Choroid plexus epithelial cell (primary cell): Measurements from ENCODE around the gene ZNF415.

Source experiments
- DNase-seq: peaks from one replicate; pipeline ENCODE4 v3.0.0-alpha.2; 2010; ENCODE audit warnings: low read depth
- H3K4me3 ChIP-seq: 2 replicates; pipeline ENCODE4 v1.5.1; 2011; ENCODE audit warnings: low read depth, mild to moderate bottlenecking, control low read depth, low read length, moderate library complexity
- CTCF ChIP-seq: conservative IDR thresholded peaks from 2 replicates; pipeline ENCODE4 v1.5.1; 2011; ENCODE audit warnings: low read depth, mild to moderate bottlenecking, control low read depth, inconsistent platforms, low read length, moderate library complexity

ZNF415 gene

GRCh38 chr19:53158119-53158656, 25.5 kb upstream of the ZNF415 start:
- peak; percentile 27 for DNase-seq
- TF ChIP-seq CTCF, result no peak
- peak overlapping the region; percentile 68 for H3K4me3 ChIP-seq

GRCh38 chr19:53157626-53158025, 24.9 kb upstream of the ZNF415 start:
- peak; percentile 32 for DNase-seq
- H3K4me3 ChIP-seq, result peak overlapping the region; percentile 68
- TF ChIP-seq CTCF, result no peak

- H3K4me3 ChIP-seq, result no peak overlapping the region
- no peak for DNase-seq
- TF ChIP-seq CTCF, result no peak
These were observed 24.1 kb upstream of the ZNF415 start for GRCh38 chr19:53156850-53157249.

- TF ChIP-seq CTCF, result no peak
- no peak for DNase-seq
- no peak overlapping the region for H3K4me3 ChIP-seq
These were observed 14.9 kb upstream of the ZNF415 start for GRCh38 chr19:53147645-53148044.

GRCh38 chr19:53140351-53140750, 7.6 kb upstream of the ZNF415 start:
- DNase-seq, result no peak
- no peak for TF ChIP-seq CTCF
- H3K4me3 ChIP-seq, result no peak overlapping the region

- no peak overlapping the region for H3K4me3 ChIP-seq
- no peak for TF ChIP-seq CTCF
- DNase-seq, result no peak
These were observed 3.7 kb upstream of the ZNF415 start for GRCh38 chr19:53136432-53136831.

- no peak for DNase-seq
- H3K4me3 ChIP-seq, result peak overlapping the region; percentile 78
- TF ChIP-seq CTCF, result no peak
These were observed 983 bp downstream of the ZNF415 start for GRCh38 chr19:53131727-53132126.
